Caki2 (cell line): ENCODE results near the gene TMPRSS11A. TPM values are rescaled to one million over a fixed set of nuclear protein-coding genes. Genes with fewer than 3 reads are reported as not detected.

Source experiments
- DNase-seq: peaks from one replicate; pipeline ENCODE4 v3.0.0-alpha.2; 2015; ENCODE audit warnings: low read depth
- in situ Hi-C: cut with HindIII; loops from 2 replicates; pipeline ENCODE4 v1.10.0; 2016; ENCODE audit warnings: low sequenced_read_pairs, low pct_unique_long_range_greater_than_20kb, mixed read lengths
- total RNA-seq: library from RNA; depleted of rRNA; stranded (reverse); fragments of >200 nt; shearing (Covaris generic); gene quantifications from 2 replicates; pipeline ENCODE4 v1.2.3, GENCODE V29; 2014; ENCODE audit warnings: low replicate concordance

TMPRSS11A gene
- total RNA-seq, 1 experiment from 2014 or later, result not detected

- in situ Hi-C loops, result no loop called here
- no peak for DNase-seq
Observed at GRCh38 chr4:67926485-67926884, 36.8 kb downstream of the TMPRSS11A start.

GRCh38 chr4:67922697-67923096 is 40.6 kb downstream of the TMPRSS11A start:
- in situ Hi-C loops, result no loop called here
- DNase-seq, result no peak

- DNase-seq, result no peak
- in situ Hi-C loops, result no loop called here
Observed at GRCh38 chr4:67918428-67918827, 44.9 kb downstream of the TMPRSS11A start.

GRCh38 chr4:67915400-67915966 is 47.8 kb downstream of the TMPRSS11A start:
- no peak for DNase-seq
- in situ Hi-C loops, result no loop called here

- DNase-seq, result no peak
- in situ Hi-C loops, result no loop called here
Observed at GRCh38 chr4:67912080-67912479, 51.2 kb downstream of the TMPRSS11A start.

- in situ Hi-C loops, result no loop called here
- no peak for DNase-seq
Observed at GRCh38 chr4:67911638-67912037, 51.7 kb downstream of the TMPRSS11A start.

- in situ Hi-C loops, result no loop called here
Observed at GRCh38 chr4:67911141-67911540, 52.2 kb downstream of the TMPRSS11A start.

GRCh38 chr4:67910585-67910905 is 52.7 kb downstream of the TMPRSS11A start:
- no peak for DNase-seq
- in situ Hi-C loops, result no loop called here

More at GRCh38 chr4:67911141-67911540, 52.2 kb downstream of the TMPRSS11A start:
- DNase-seq, result no peak

GRCh38 chr4:67909905-67910584 is 53.2 kb downstream of the TMPRSS11A start:
- in situ Hi-C loops, result no loop called here
- no peak for DNase-seq

GRCh38 chr4:67907650-67908049 is 55.6 kb downstream of the TMPRSS11A start:
- in situ Hi-C loops, result no loop called here
- no peak for DNase-seq

GRCh38 chr4:67899096-67899495 is 64.2 kb downstream of the TMPRSS11A start:
- DNase-seq, result no peak
- in situ Hi-C loops, result no loop called here

GRCh38 chr4:67897686-67898085 is 65.6 kb downstream of the TMPRSS11A start:
- no peak for DNase-seq
- in situ Hi-C loops, result no loop called here

- DNase-seq, result no peak
- in situ Hi-C loops, result no loop called here
Observed at GRCh38 chr4:67896421-67897065, 66.8 kb downstream of the TMPRSS11A start.

GRCh38 chr4:67894659-67895058 is 68.6 kb downstream of the TMPRSS11A start:
- no peak for DNase-seq
- in situ Hi-C loops, result no loop called here

- in situ Hi-C loops, result no loop called here
- no peak for DNase-seq
Observed at GRCh38 chr4:67892905-67893304, 70.4 kb downstream of the TMPRSS11A start.

- in situ Hi-C loops, result no loop called here
- no peak for DNase-seq
Observed at GRCh38 chr4:67892253-67892652, 71.0 kb downstream of the TMPRSS11A start.

GRCh38 chr4:67891645-67892044 is 71.6 kb downstream of the TMPRSS11A start:
- no peak for DNase-seq
- in situ Hi-C loops, result no loop called here

GRCh38 chr4:67886281-67886680 is 77.0 kb downstream of the TMPRSS11A start:
- in situ Hi-C loops, result no loop called here
- peak; percentile 26 for DNase-seq

- in situ Hi-C loops, result no loop called here
- DNase-seq, result peak; percentile 64
Observed at GRCh38 chr4:67885762-67886161, 77.5 kb downstream of the TMPRSS11A start.

GRCh38 chr4:67884701-67885100 is 78.6 kb downstream of the TMPRSS11A start:
- DNase-seq, result no peak
- in situ Hi-C loops, result no loop called here
